Astrocyte (in vitro differentiated cells and primary cell): ENCODE results near the gene MAPK10. TPM values are rescaled to one million over a fixed set of nuclear protein-coding genes. Genes with fewer than 3 reads are reported as not detected.

Experiments used
- DNase-seq: peaks from one replicate; pipeline ENCODE4 v3.0.0-alpha.2; 2010; ENCODE audit warnings: low read depth
- FAIRE-seq: peaks from 2 replicates; lab custom pipeline; 2011; peaks lifted over from hg19 to GRCh38; lab: Jason Lieb, UNC
- H2AFZ ChIP-seq: 2 replicates; pipeline ENCODE4 v1.6.0; 2012; ENCODE audit warnings: low read depth, low read length, inconsistent platforms
- H3K27ac ChIP-seq: 2 replicates; pipeline ENCODE4 v1.5.1; 2011; ENCODE audit warnings: low read depth, low read length, inconsistent platforms
- H3K27me3 ChIP-seq: 2 replicates; pipeline ENCODE4 v1.6.0; 2011; ENCODE audit warnings: low read length, inconsistent platforms; ENCODE audit not compliant: insufficient read depth
- H3K36me3 ChIP-seq: 2 replicates; pipeline ENCODE4 v1.5.1; 2011; ENCODE audit warnings: low read length, inconsistent platforms; ENCODE audit not compliant: insufficient read depth
- H3K4me1 ChIP-seq: 2 replicates; pipeline ENCODE4 v1.5.1; 2011; ENCODE audit warnings: low read length, inconsistent platforms; ENCODE audit not compliant: insufficient read depth
- H3K4me2 ChIP-seq: 2 replicates; pipeline ENCODE4 v1.6.0; 2012; ENCODE audit warnings: low read length, inconsistent platforms
- H3K4me3 ChIP-seq: 2 replicates; pipeline ENCODE4 v1.5.1; 2011; ENCODE audit warnings: low read depth, mild to moderate bottlenecking, low read length, inconsistent platforms; ENCODE audit not compliant: insufficient read depth
- H3K79me2 ChIP-seq: 2 replicates; pipeline ENCODE4 v1.6.0; 2012; ENCODE audit warnings: mild to moderate bottlenecking, low read length, inconsistent platforms; ENCODE audit not compliant: insufficient read depth
- H3K9ac ChIP-seq: 2 replicates; pipeline ENCODE4 v1.6.0; 2012; ENCODE audit warnings: mild to moderate bottlenecking, low read length, inconsistent platforms
- H3K9me3 ChIP-seq: 2 replicates; pipeline ENCODE4 v1.5.1; 2012; ENCODE audit warnings: low read depth, mild to moderate bottlenecking, low read length, inconsistent platforms; ENCODE audit not compliant: insufficient read depth
- H4K20me1 ChIP-seq: 2 replicates; pipeline ENCODE4 v1.6.0; 2012; ENCODE audit warnings: low read length, inconsistent platforms; ENCODE audit not compliant: insufficient read depth
- H3K27ac Mint-ChIP-seq: one replicate; pipeline ENCODE4 v1.8.0; 2021; ENCODE audit warnings: mild to moderate bottlenecking, mixed read lengths; ENCODE audit not compliant: unreplicated experiment
- H3K27me3 Mint-ChIP-seq: one replicate; pipeline ENCODE4 v1.8.0; 2021; ENCODE audit warnings: low read depth, mixed read lengths; ENCODE audit not compliant: unreplicated experiment
- H3K36me3 Mint-ChIP-seq: one replicate; pipeline ENCODE4 v1.8.0; 2021; ENCODE audit warnings: low read depth, mixed read lengths; ENCODE audit not compliant: unreplicated experiment
- H3K4me1 Mint-ChIP-seq: one replicate; pipeline ENCODE4 v1.8.0; 2021; ENCODE audit warnings: low read depth, mixed read lengths; ENCODE audit not compliant: unreplicated experiment
- H3K4me3 Mint-ChIP-seq: one replicate; pipeline ENCODE4 v1.8.0; 2021; ENCODE audit warnings: mild to moderate bottlenecking, moderate library complexity, mixed read lengths; ENCODE audit not compliant: unreplicated experiment
- H3K9me3 Mint-ChIP-seq: one replicate; pipeline ENCODE4 v1.8.0; 2021; ENCODE audit warnings: mild to moderate bottlenecking, mixed read lengths; ENCODE audit not compliant: unreplicated experiment
- EZH2 ChIP-seq: IDR thresholded peaks from 2 replicates; pipeline ENCODE4 v1.6.1; 2012; ENCODE audit warnings: mild to moderate bottlenecking, low read length, inconsistent platforms; ENCODE audit not compliant: insufficient read depth
- total RNA-seq: library from RNA; stranded (reverse); gene quantifications from 2 replicates; pipeline ENCODE4 v1.2.1, GENCODE V29; 2021
- TF ChIP-seq, protein P1 (sequence below): IDR thresholded peaks from 2 replicates; pipeline ENCODE4 v1.5.1; 2011; ENCODE audit warnings: low read depth, mild to moderate bottlenecking, inconsistent platforms, low read length, moderate library complexity; ENCODE audit not compliant: insufficient read depth

The MAPK10 gene
- total RNA-seq, 1 donor from 2014 or later = 7.5 TPM

DNA sequence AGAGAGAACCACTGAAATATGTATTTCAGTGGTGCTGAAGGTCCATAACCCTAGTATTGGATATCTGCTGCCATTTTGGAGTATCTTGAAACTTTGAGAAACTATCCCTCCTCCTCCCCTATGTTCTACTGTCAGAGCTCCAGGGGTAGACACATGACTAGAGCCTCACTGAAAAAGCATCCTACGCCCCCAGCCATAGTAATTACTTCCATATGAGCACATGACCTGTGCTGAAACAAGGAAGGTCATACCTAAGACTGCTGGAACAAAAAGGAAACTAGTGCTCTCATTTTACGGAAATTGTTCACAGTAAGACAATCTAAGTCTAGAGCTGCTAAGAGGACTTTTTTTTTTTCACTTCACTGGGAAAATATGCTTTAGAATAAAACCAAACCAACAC, 42.0 kb upstream of the MAPK10 start:
- H3K36me3 ChIP-seq = no peaks in the 10 kb centered on the region
- H3K27ac Mint-ChIP-seq = no peak overlapping the region
- no peaks in the 10 kb centered on the region for H3K9me3 Mint-ChIP-seq
- H3K4me2 ChIP-seq = no peak overlapping the region
- no peak overlapping the region for H3K4me3 Mint-ChIP-seq
- H3K27me3 ChIP-seq = no peaks in the 10 kb centered on the region
- TF ChIP-seq, protein P1, sequence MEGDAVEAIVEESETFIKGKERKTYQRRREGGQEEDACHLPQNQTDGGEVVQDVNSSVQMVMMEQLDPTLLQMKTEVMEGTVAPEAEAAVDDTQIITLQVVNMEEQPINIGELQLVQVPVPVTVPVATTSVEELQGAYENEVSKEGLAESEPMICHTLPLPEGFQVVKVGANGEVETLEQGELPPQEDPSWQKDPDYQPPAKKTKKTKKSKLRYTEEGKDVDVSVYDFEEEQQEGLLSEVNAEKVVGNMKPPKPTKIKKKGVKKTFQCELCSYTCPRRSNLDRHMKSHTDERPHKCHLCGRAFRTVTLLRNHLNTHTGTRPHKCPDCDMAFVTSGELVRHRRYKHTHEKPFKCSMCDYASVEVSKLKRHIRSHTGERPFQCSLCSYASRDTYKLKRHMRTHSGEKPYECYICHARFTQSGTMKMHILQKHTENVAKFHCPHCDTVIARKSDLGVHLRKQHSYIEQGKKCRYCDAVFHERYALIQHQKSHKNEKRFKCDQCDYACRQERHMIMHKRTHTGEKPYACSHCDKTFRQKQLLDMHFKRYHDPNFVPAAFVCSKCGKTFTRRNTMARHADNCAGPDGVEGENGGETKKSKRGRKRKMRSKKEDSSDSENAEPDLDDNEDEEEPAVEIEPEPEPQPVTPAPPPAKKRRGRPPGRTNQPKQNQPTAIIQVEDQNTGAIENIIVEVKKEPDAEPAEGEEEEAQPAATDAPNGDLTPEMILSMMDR = no peak
- no peak for TF ChIP-seq EZH2
- H2AFZ ChIP-seq = no peak overlapping the region
- no peaks in the 10 kb centered on the region for H4K20me1 ChIP-seq
- no peaks in the 10 kb centered on the region for H3K79me2 ChIP-seq
- H3K36me3 Mint-ChIP-seq = no peaks in the 10 kb centered on the region
- H3K4me1 Mint-ChIP-seq = no peaks in the 10 kb centered on the region
- H3K27ac ChIP-seq = no peak overlapping the region
- DNase-seq (no peak), FAIRE-seq (no peak)
- H3K4me3 ChIP-seq = no peak overlapping the region
- H3K27me3 Mint-ChIP-seq = no peaks in the 10 kb centered on the region
- no peaks in the 10 kb centered on the region for H3K9me3 ChIP-seq
- H3K9ac ChIP-seq = no peak overlapping the region
- no peaks in the 10 kb centered on the region for H3K4me1 ChIP-seq

DNA sequence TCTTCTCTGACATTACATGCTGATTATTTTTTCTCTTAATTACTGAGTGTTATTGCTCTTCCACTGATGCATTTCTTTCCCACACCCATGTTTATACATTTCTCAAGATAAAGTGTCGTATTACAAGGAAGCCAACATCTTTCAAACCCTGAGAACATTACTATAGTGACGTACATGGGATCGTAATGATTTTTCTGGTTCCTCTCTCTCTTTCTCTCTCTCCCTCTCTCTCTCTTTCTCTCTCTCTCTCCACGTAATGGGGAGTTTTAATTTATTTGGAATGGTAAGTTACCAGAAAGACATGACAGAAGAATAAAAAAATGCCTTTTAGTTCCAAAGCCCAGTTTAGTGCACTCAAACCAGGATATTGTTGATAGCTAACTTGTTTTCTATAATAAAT, 40.4 kb upstream of the MAPK10 start:
- no peak overlapping the region for H3K27ac Mint-ChIP-seq
- DNase-seq (no peak), FAIRE-seq (no peak)
- no peak overlapping the region for H3K4me3 Mint-ChIP-seq
- TF ChIP-seq, protein P1 = no peak
- TF ChIP-seq EZH2 = no peak
- Histone ChIP-seq H3K4me2 (no peak overlapping the region), H3K4me1 (no peaks in the 10 kb centered on the region), H3K4me3 (no peak overlapping the region), H3K27me3 (no peaks in the 10 kb centered on the region), H3K27ac (no peak overlapping the region), H3K9ac (no peak overlapping the region), H2AFZ (no peak overlapping the region), H4K20me1 (no peaks in the 10 kb centered on the region), H3K9me3 (no peaks in the 10 kb centered on the region), H3K79me2 (no peaks in the 10 kb centered on the region), H3K36me3 (no peaks in the 10 kb centered on the region)
- no peaks in the 10 kb centered on the region for H3K4me1 Mint-ChIP-seq
- no peaks in the 10 kb centered on the region for H3K36me3 Mint-ChIP-seq
- no peaks in the 10 kb centered on the region for H3K9me3 Mint-ChIP-seq
- H3K27me3 Mint-ChIP-seq = no peaks in the 10 kb centered on the region

DNA sequence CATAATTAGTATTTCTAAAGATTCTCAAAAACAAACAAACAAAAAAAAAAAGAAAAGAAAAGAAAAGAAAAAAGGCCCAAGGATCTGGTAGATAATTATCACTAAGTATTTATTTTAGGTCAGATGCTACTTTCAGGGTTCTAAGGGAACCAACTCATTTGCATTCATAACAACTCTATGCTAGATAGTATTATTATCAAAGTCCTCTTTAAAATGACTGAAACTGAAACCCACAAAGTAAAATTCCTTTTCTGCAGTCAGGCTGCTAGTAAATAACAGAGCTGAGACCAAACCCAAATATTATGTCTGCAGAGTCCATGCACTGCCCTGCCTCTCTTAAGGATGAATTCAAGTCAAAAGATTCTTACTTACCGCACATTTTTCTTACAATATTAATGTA, 38.3 kb upstream of the MAPK10 start:
- no peak for DNase-seq
- no peaks in the 10 kb centered on the region for H3K36me3 Mint-ChIP-seq
- no peak overlapping the region for H3K4me3 ChIP-seq
- H3K79me2 ChIP-seq = no peaks in the 10 kb centered on the region
- TF ChIP-seq, protein P1 = no peak
- no peak for TF ChIP-seq EZH2
- H3K4me3 Mint-ChIP-seq = no peak overlapping the region
- H3K4me1 ChIP-seq = no peaks in the 10 kb centered on the region
- H3K27ac Mint-ChIP-seq = no peak overlapping the region
- H2AFZ ChIP-seq = no peak overlapping the region
- FAIRE-seq = no peak
- H3K9ac ChIP-seq = no peak overlapping the region
- H3K9me3 ChIP-seq = no peaks in the 10 kb centered on the region
- H3K27me3 ChIP-seq = no peaks in the 10 kb centered on the region
- no peaks in the 10 kb centered on the region for H3K9me3 Mint-ChIP-seq
- no peak overlapping the region for H3K27ac ChIP-seq
- H3K27me3 Mint-ChIP-seq = no peaks in the 10 kb centered on the region
- H3K36me3 ChIP-seq = no peaks in the 10 kb centered on the region
- no peaks in the 10 kb centered on the region for H4K20me1 ChIP-seq
- H3K4me2 ChIP-seq = no peak overlapping the region
- H3K4me1 Mint-ChIP-seq = no peaks in the 10 kb centered on the region
